WTC11 (cell line): ENCODE measurements around the gene GNAS. TPM values are rescaled to one million over a fixed set of nuclear protein-coding genes. Genes with fewer than 3 reads are reported as not detected.

ENCODE experiments used
- ATAC-seq: fragments of 200-7000 bp; cut with Tn5 transposase; 2 replicates; pipeline ENCODE4 v1.10.0; 2021; ENCODE audit warnings: mild to moderate bottlenecking, moderate library complexity
- CTCF ChIA-PET: fragments of 300-600 bp; sonication (Branson Sonifier 250); formaldehyde crosslinking; loops from one replicate; lab custom pipeline; 2021; ENCODE audit warnings: antibody characterized with exemption; lab: Charles Lee
- POLR2A ChIA-PET: fragments of 350-600 bp; sonication (Branson Sonifier 250); formaldehyde crosslinking; loops from one replicate; lab custom pipeline; 2021; ENCODE audit warnings: antibody characterized with exemption; lab: Charles Lee
- DNase-seq: peaks from one replicate; pipeline ENCODE4 v3.0.0; 2021; ENCODE audit warnings: low spot score
- H3K27ac Mint-ChIP-seq: 2 replicates; pipeline ENCODE4 v1.8.0; 2021; ENCODE audit warnings: mixed read lengths
- H3K27me3 Mint-ChIP-seq: 2 replicates; pipeline ENCODE4 v1.8.0; 2021; ENCODE audit warnings: low read depth, mild to moderate bottlenecking, moderate library complexity, mixed read lengths
- H3K36me3 Mint-ChIP-seq: 2 replicates; pipeline ENCODE4 v1.8.0; 2021; ENCODE audit warnings: mixed read lengths
- H3K4me1 Mint-ChIP-seq: 2 replicates; pipeline ENCODE4 v1.8.0; 2022; ENCODE audit warnings: mixed read lengths
- H3K4me3 Mint-ChIP-seq: 2 replicates; pipeline ENCODE4 v1.8.0; 2021; ENCODE audit warnings: mild to moderate bottlenecking, moderate library complexity, mixed read lengths
- H3K9me3 Mint-ChIP-seq: 2 replicates; pipeline ENCODE4 v1.8.0; 2021; ENCODE audit warnings: mixed read lengths
- ATF3 ChIP-seq: sonication (generic); formaldehyde crosslinking; conservative IDR thresholded peaks from 2 replicates; pipeline ENCODE4 v1.8.1; 2022; ENCODE audit warnings: mild to moderate bottlenecking, missing genetic modification reagents
- E2F1 ChIP-seq: sonication (generic); formaldehyde crosslinking; IDR thresholded peaks from 2 replicates; pipeline ENCODE4 v1.8.0; 2022; ENCODE audit warnings: mild to moderate bottlenecking, missing genetic modification reagents
- ELF4 ChIP-seq: sonication (generic); formaldehyde crosslinking; IDR thresholded peaks from 2 replicates; pipeline ENCODE4 v1.8.1; 2022; ENCODE audit warnings: low read depth, mild to moderate bottlenecking, moderate library complexity, missing genetic modification reagents
- FOXK1 ChIP-seq: sonication (generic); formaldehyde crosslinking; IDR thresholded peaks from 2 replicates; pipeline ENCODE4 v1.8.0; 2022; ENCODE audit warnings: mild to moderate bottlenecking, moderate library complexity, missing genetic modification reagents
- FOXP4 ChIP-seq: sonication (generic); formaldehyde crosslinking; IDR thresholded peaks from 2 replicates; pipeline ENCODE4 v1.8.0; 2022; ENCODE audit warnings: mild to moderate bottlenecking, missing genetic modification reagents
- GRHL2 ChIP-seq: fragments of 250-450 bp; sonication (Bioruptor Pico); IDR thresholded peaks from 2 replicates; pipeline ENCODE4 v1.8.0; 2022; ENCODE audit warnings: mild to moderate bottlenecking, moderate library complexity; ENCODE audit not compliant: insufficient replicate concordance, severe bottlenecking
- GTF2I ChIP-seq: fragments of 250-450 bp; sonication (Bioruptor Pico); conservative IDR thresholded peaks from 2 replicates; pipeline ENCODE4 v1.4.0; 2021; ENCODE audit warnings: mild to moderate bottlenecking
- HMGA2 ChIP-seq: fragments of 250-450 bp; sonication (Bioruptor Pico); IDR thresholded peaks from 2 replicates; pipeline ENCODE4 v1.4.0; 2021; ENCODE audit warnings: mild to moderate bottlenecking, moderate library complexity
- IRF1 ChIP-seq: sonication (generic); formaldehyde crosslinking; IDR thresholded peaks from 2 replicates; pipeline ENCODE4 v1.8.0; 2023; ENCODE audit warnings: missing genetic modification reagents
- JAZF1 ChIP-seq: fragments of 250-450 bp; sonication (Bioruptor Pico); IDR thresholded peaks from 2 replicates; pipeline ENCODE4 v1.9.0; 2021; ENCODE audit warnings: moderate library complexity, mild to moderate bottlenecking, inconsistent platforms
- MAX ChIP-seq: sonication (generic); formaldehyde crosslinking; IDR thresholded peaks from 2 replicates; pipeline ENCODE4 v1.8.0; 2022; ENCODE audit warnings: mild to moderate bottlenecking, missing genetic modification reagents
- PRDM15 ChIP-seq: sonication (generic); formaldehyde crosslinking; IDR thresholded peaks from 2 replicates; pipeline ENCODE4 v1.8.0; 2022; ENCODE audit warnings: missing genetic modification reagents
- PRRX2 ChIP-seq: fragments of 250-450 bp; sonication (Bioruptor Pico); IDR thresholded peaks from 2 replicates; pipeline ENCODE4 v1.8.0; 2021; ENCODE audit warnings: mild to moderate bottlenecking
- RORB ChIP-seq: fragments of 250-450 bp; sonication (Bioruptor Pico); IDR thresholded peaks from 2 replicates; pipeline ENCODE4 v1.9.0; 2021; ENCODE audit warnings: mild to moderate bottlenecking
- SMAD3 ChIP-seq: sonication (generic); formaldehyde crosslinking; IDR thresholded peaks from 2 replicates; pipeline ENCODE4 v1.8.0; 2022; ENCODE audit warnings: missing genetic modification reagents, mild to moderate bottlenecking, borderline replicate concordance
- SMAD4 ChIP-seq: sonication (generic); formaldehyde crosslinking; IDR thresholded peaks from 2 replicates; pipeline ENCODE4 v1.8.0; 2022; ENCODE audit warnings: mild to moderate bottlenecking, missing genetic modification reagents
- TEAD4 ChIP-seq: sonication (generic); formaldehyde crosslinking; IDR thresholded peaks from 2 replicates; pipeline ENCODE4 v1.8.0; 2022; ENCODE audit warnings: mild to moderate bottlenecking, missing genetic modification reagents
- ZMAT4 ChIP-seq: fragments of 250-450 bp; sonication (Bioruptor Pico); IDR thresholded peaks from 2 replicates; pipeline ENCODE4 v1.9.0; 2021; ENCODE audit warnings: mild to moderate bottlenecking
- total RNA-seq: library from RNA; stranded (reverse); gene quantifications from 3 replicates; pipeline ENCODE4 v1.2.3, GENCODE V29; 2021

The GNAS gene
- total RNA-seq, 1 experiment from 2014 or later, result 868 TPM

GRCh38 chr20:58865843-58866242 lies 13.3 kb downstream of the GNAS start:
- TF ChIP-seq FOXP4 (CRISPR knock-in tag) (no peak), SMAD3 (no peak), GTF2I (no peak)
- ChIA-PET POLR2A (no interaction called here), CTCF (no interaction called here)
- Mint-ChIP-seq H3K27me3 (no peaks in the 10 kb centered on the region), H3K36me3 (peaks cover 9% of the 10 kb centered on the region), H3K27ac (no peak overlapping the region), H3K9me3 (no peaks in the 10 kb centered on the region), H3K4me1 (peaks cover 17% of the 10 kb centered on the region), H3K4me3 (no peak overlapping the region)
- no peak for DNase-seq
- ATAC-seq, result no peak

- no peak for TF ChIP-seq ZMAT4 (CRISPR knock-in tag)
- no peak for TF ChIP-seq MAX (CRISPR knock-in tag)
- no peak for TF ChIP-seq RORB (CRISPR knock-in tag)
- no peak for TF ChIP-seq PRDM15 (CRISPR knock-in tag)
- no peak for TF ChIP-seq ELF4 (CRISPR knock-in tag)
- no peak for TF ChIP-seq IRF1 (CRISPR knock-in tag)
- no peak for TF ChIP-seq SMAD4 (CRISPR knock-in tag)
- no peak for TF ChIP-seq TEAD4
- no peak for TF ChIP-seq ATF3 (CRISPR knock-in tag)
- no peak for TF ChIP-seq HMGA2 (CRISPR knock-in tag)
- no peak for TF ChIP-seq E2F1 (CRISPR knock-in tag)
- no peak for TF ChIP-seq GRHL2 (CRISPR knock-in tag)
- TF ChIP-seq PRRX2, result no peak
- no peak for TF ChIP-seq JAZF1 (CRISPR knock-in tag)
- no peak for TF ChIP-seq FOXK1 (CRISPR knock-in tag)
- TF ChIP-seq, all 79 proteins: peak for 0
- POLR2A ChIA-PET, result no interaction called here
- Mint-ChIP-seq H3K4me1 (peaks cover 20% of the 10 kb centered on the region), H3K9me3 (peaks cover 6% of the 10 kb centered on the region), H3K36me3 (peaks cover 12% of the 10 kb centered on the region), H3K27ac (no peak overlapping the region), H3K27me3 (no peaks in the 10 kb centered on the region), H3K4me3 (no peak overlapping the region)
- CTCF ChIA-PET, result interaction anchor here (0.5 to 1.3 kb wide), 5 partner anchors 10 to 386 kb away, joined by 3 to 6 read pairs (median 3); partner anchors contain the start of genes GNAS and STX16
- DNase-seq (no peak), ATAC-seq (no peak)
Observed at GRCh38 chr20:58867211-58867610, 14.7 kb downstream of the GNAS start.
